Fibroblast of pulmonary artery (primary cell): Measurements from ENCODE around the gene ERC2.

Experiments used
- DNase-seq: peaks from one replicate; pipeline ENCODE4 v3.0.0-alpha.2; 2010; ENCODE audit warnings: low read depth
- H3K4me3 ChIP-seq: replicated peaks from 2 replicates; pipeline ENCODE4 v1.5.1; 2011; ENCODE audit warnings: low read depth, mild to moderate bottlenecking, control low read depth, low read length, moderate library complexity
- TF ChIP-seq, protein P1 (sequence below): IDR thresholded peaks from 2 replicates; pipeline ENCODE4 v1.5.1; 2011; ENCODE audit warnings: mild to moderate bottlenecking, control low read depth, low read length, inconsistent platforms; ENCODE audit errors: missing control alignments

ERC2 gene

DNA sequence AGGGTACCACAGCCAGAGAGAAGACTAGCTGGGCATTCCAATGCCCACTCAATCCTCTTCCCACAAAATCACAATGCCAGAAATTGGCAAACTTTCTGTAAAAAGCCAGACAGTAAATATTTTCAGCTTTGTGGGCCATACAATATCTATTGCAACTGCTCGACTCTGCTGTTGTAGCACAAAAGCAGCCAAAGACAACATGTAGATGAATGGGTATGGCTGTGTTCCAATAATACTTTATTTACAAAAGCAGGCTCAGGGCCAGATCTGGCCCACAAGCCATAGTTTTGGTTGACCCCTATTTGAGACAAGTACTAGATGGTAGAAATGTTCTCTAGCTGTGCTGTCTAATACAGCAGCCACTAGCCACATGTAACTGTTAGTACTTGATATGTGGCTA lies 330.9 kb downstream of the ERC2 start:
- H3K4me3 ChIP-seq: no peak overlapping the region
- peak; percentile 76 for DNase-seq
- TF ChIP-seq, protein P1, sequence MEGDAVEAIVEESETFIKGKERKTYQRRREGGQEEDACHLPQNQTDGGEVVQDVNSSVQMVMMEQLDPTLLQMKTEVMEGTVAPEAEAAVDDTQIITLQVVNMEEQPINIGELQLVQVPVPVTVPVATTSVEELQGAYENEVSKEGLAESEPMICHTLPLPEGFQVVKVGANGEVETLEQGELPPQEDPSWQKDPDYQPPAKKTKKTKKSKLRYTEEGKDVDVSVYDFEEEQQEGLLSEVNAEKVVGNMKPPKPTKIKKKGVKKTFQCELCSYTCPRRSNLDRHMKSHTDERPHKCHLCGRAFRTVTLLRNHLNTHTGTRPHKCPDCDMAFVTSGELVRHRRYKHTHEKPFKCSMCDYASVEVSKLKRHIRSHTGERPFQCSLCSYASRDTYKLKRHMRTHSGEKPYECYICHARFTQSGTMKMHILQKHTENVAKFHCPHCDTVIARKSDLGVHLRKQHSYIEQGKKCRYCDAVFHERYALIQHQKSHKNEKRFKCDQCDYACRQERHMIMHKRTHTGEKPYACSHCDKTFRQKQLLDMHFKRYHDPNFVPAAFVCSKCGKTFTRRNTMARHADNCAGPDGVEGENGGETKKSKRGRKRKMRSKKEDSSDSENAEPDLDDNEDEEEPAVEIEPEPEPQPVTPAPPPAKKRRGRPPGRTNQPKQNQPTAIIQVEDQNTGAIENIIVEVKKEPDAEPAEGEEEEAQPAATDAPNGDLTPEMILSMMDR: no peak

DNA sequence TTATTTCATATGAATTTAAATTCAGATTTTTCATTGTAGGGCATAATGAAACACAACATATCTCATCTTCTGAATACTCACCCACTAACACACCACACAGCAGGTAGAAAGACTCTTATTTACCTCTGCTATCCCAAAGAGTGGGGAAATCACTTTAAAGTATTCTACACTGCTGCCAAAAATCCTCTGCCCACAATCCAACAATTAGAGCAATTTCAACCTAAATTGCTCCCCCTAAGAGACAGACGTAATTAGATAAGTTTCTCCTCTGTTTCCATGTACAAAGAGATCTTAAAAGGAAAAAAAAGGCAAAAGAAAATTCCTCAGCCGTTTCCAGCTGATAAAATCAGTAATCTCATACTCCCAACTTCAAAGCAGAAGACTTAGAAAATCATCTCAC lies 331.8 kb downstream of the ERC2 start:
- no peak overlapping the region for H3K4me3 ChIP-seq
- DNase-seq: no peak
- TF ChIP-seq, protein P1: no peak

DNA sequence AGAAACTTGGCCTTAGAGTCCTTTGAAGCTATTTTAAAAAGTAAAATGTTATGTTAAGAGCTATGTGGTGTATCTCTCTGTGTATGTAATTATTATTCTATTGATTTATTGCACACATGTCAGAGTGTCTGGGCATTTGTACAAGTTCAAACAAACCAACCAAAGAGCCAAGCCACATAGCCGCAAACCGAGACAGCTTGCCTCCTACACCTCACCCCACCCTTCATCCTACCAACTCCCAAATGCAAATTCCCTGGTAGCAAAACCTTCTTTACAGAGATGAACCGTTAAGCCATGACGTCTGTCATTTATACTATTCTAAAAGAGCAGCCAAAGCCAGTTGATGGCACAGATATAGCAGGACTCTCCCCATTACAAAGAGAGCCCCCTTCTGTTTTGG lies 332.3 kb downstream of the ERC2 start:
- TF ChIP-seq, protein P1: no peak
- H3K4me3 ChIP-seq: no peak overlapping the region
- DNase-seq: no peak

DNA sequence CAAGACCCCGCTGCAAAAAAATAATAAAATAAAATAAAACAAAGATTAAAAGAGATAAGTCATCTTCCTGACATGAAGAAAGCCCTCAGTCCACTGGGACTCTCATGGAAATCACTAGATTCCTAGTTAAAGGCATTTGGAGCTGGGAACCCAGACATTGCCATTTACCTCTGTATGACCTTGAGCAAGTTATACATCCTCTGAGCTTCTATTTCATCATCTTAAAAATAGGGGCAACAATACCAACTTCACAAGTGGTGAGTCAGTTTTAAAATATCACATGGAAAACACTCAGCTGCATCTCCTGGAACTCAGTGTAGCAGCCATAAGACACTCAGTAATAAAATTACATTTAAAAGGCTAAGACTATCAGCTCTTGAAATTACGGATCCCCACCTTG lies 334.8 kb downstream of the ERC2 start:
- peak; percentile 71 for DNase-seq
- TF ChIP-seq, protein P1: no peak
- H3K4me3 ChIP-seq: no peak overlapping the region

DNA sequence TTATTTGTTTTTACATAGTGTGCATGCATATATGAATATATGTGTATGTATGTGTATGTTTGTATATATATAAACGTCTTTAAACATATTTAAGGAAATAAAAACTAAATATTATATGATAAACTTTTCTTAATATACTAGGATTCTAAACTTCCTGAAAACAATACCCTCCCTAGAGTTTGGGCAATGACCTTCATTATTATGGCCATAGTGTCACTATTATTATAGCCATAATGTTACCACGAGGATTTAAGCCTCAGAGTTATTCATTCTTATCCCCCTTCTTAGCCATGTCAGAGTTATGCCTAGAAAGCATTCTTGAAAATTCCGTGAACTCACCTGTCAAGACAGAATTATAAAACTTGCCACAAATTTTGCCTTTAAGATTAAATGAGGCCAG lies 335.5 kb downstream of the ERC2 start:
- H3K4me3 ChIP-seq: no peak overlapping the region
- TF ChIP-seq, protein P1: no peak
- no peak for DNase-seq

DNA sequence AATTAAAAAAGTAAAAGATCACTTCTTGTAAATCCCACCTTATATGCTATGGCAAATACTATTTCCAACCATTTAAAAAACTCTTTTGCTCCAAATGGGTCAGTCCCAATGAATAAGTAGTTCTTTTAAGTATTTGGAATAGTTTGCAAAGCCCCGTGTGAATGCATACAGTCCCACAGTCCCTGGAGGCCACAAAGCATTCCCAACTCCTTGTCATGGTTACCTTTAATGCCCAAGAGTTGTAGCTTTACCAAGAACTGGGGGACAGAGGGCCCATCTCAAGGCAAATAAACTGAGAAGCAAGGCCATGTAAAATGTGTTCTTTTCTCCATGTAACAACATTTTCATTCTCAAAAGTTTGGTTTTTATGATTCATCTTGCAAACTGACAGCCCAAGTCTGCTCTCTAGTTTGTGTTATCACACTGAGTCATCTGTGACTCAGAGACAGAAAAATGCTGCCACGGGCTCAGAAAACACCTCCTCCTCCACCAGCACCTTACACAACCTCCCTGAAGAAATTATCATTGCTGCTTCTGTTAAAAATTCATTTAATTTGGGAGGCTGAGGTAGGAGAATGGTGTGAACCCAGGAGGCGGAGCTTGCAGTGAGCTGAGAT lies 336.2 kb downstream of the ERC2 start:
- H3K4me3 ChIP-seq: no peak overlapping the region
- TF ChIP-seq, protein P1: no peak
- DNase-seq: peak; percentile 92

DNA sequence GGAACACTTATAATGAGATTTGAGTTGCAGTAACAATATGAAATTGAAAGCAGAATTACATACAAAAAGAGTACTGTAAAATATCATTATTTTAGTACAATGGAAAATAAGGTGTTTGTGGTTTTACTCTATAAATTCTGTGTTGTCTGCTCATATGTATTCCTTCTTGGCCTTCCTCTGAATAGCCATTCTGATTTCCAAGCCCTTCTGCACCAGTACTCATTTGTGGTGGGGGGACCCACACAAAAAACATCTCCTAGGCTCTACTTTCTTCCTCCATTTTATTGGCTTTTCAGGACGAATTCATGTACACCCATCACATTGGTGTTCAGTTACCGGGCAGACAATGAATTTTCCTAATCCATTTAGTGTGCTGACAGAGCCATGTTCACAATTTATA lies 338.2 kb downstream of the ERC2 start:
- TF ChIP-seq, protein P1: no peak
- DNase-seq: no peak
- H3K4me3 ChIP-seq: no peak overlapping the region
